HuH-7.5 (cell line): Measurements from ENCODE around the gene H6PD.

Experiments
- DNase-seq: peaks from one replicate; pipeline ENCODE4 v3.0.0; 2011; ENCODE audit warnings: low spot score

The H6PD gene

DNA sequence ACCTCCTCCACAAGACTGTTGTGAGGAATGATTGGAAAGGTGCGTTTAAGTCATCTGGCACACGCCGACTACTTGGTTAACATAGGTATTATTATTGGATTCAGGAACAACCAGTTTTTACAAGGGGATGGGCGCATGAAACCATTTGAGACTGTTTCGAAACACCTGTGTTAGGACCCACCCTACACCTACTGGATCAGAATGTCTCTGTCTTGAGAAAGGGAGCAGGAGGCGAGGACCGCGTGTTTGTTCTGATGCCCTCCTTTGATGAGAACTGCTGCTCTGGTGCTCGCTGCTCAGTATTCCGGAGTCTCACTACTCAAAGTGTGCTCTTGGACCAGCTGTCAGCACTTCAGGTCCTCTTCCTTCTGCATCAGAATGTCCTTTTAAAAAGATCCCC lies 7.3 kb downstream of the H6PD start:
- DNase-seq: no peak

DNA sequence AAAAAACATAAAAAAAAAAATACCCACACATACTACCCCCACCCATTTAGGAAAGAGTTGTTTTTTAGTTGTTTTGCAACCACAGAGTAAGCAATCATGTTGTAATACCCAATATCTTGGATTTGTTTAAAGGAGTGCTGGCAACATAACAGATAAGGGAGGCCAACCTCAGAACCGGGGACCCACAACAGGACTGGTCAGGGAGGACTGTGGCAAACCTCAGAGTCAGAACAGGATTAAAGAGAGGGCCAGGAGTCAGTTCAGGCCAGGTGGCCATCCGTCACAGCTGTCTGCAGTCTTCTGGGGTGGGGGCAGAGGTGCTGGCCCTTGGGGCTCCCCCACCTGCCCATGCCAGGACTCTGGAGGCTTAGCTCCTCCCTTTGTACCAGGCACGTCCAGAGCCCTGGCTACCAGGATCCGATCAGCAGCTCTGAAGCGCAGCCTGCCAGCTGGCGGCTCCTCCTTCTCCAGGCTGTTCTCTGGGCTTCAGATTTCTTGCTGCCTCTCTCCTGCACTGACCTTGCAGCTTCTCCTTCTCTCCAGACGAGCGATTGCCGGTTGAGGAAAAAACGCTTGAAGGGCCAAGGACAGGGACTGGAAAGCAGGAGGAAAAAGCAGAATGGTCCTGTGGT lies 7.9 kb downstream of the H6PD start:
- peak; percentile 73 for DNase-seq

DNA sequence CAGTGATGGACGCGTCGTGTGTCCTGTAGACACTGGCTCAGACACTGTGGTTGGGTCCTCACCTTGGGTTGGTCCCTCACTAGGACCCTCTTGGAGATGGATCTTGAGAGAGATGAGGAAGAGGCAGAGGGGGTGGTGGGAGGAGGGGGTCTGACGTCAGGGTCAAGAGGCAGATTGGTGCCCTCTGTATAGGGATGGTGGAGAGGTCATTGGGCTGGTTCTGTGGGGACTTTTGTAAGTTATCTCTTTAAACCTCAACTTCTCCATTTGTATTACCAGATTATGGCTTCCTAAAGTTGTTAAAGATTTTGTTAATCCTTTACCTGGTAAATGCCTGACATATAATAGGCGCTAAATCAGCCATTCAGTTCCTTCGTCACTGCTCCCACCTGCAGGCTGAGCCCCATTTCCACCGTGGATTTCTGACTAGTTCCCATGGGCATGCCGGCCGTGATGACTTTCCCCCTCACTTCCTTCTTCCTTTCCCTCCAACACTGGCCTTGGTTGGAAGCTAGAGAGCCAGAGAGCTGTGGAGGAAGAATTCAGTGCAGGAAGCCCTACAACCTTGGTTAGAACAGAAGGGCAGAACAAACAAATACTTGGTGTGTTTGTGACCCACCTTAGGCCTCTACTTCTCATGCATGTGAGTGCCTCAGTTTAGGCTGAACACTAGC lies 8.6 kb downstream of the H6PD start:
- no peak for DNase-seq

DNA sequence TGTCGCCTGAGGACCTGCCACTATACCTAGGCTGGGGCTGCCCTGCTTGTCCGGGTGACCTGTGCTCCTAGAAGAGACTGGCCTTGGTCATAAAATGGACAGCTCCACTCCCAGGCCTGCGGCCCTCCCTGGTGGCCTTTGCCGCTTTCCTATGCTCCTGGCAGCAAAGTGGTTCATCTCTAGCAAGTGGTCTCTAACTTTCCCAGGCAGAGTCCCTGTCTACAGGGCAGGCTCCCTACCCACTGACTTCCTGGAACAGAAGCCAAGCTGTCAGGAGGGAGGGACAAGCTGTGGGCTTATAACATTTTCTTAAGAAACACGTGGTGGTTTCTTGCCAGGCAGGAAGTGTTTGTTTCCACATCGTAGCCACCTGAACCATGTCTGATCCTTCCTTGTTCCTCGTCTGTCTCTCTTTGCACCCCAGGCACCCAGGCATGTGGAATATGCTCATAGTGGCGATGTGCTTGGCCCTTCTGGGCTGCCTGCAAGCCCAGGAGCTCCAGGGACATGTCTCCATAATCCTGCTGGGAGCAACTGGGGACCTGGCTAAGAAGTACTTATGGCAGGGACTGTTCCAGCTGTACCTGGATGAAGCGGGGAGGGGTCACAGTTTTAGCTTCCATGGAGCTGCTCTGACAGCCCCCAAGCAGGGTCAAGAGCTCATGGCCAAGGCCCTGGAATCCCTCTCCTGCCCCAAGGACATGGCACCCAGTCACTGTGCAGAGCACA lies 10.1 kb downstream of the H6PD start:
- no peak for DNase-seq

DNA sequence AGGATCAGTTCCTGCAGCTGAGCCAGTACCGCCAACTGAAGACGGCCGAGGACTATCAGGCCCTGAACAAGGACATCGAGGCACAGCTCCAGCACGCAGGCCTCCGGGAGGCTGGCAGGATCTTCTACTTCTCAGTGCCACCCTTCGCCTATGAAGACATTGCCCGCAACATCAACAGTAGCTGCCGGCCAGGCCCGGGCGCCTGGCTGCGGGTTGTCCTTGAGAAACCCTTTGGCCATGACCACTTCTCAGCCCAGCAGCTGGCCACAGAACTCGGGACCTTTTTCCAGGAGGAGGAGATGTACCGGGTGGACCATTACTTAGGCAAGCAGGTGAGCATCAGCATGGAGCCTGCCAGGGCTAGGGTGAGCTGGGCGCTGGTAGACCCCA lies 10.7 kb downstream of the H6PD start:
- no peak for DNase-seq

DNA sequence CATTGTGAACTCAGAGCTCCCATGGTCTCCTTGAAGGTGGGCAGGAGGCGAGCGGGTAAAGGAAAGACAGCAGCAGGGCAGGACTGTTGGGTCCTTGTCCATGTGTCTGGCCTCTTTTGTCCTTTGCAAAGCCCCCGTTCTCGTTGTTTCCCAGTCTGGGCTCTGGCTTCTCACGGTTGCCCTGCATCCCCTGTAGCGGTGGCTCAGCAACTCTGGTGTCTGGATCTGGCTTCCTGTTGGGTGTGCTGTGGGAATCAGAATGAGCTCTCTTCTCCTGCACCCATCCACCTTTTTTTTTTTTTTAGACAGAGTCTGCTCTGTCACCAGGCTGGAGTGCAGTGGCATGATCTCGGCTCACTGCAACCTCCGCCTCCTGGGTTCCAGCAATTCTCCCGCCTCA lies 11.1 kb downstream of the H6PD start:
- DNase-seq: no peak

DNA sequence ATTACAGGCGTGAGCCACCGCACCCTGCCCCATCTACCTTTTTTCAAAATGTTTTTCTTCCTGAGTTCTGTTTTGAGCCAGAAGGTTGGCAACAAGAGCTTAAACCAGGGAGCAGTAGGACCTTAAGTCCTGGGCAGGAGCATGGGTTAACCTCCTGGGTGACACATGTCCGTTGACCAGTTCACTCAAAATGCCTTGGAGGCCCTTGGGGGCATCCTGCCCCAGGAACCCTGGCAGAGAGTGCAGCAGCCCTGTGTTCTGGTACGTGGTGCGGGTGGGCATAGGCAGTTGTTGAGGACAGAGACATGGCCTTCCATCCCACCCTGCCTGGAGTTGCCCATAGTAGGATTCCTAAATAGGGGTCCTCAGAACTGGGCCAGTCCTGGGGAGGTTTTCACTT lies 11.6 kb downstream of the H6PD start:
- no peak for DNase-seq

DNA sequence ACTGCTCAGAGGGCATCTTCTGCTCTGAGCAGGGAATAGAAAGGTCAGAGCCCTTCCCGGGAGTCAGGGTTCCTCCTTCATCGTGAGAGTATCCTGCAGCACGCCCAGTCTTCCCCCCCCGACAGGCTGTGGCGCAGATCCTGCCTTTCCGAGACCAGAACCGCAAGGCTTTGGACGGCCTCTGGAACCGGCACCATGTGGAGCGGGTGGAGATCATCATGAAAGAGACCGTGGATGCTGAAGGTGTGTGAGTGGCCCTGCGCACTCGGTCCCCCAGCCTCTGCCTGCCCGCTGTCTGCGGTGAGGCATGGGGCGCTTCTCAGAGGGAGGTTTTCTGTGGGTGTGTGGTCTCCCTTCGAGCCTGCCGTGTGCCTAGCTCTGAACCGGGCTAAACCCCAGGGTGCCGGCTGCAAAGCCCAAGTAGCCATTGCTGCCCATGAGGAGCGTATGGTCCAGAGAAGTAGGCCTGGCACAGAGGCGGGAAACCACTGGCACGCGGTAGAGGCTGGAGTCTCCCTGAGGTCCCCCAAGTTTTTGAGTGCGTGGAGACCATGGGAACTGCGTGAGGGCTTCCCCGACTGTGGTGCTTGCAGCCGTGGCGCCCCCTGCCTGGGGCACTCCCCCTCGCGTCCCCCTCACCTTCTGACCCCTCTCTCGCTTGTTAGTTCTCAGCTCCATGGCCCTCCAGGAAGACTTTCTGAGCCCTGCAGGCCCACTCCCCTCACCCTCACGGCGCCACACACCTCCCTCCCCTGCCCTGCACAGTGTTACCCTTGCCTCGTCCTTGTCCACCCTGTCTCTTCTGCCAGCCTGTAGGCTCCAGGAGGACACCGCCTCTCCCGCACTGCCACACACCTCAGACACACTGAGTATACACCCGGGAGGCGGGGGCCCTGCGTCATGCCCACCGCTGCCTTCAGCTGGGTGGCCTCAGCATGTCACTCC lies 12.5 kb downstream of the H6PD start:
- no peak for DNase-seq

DNA sequence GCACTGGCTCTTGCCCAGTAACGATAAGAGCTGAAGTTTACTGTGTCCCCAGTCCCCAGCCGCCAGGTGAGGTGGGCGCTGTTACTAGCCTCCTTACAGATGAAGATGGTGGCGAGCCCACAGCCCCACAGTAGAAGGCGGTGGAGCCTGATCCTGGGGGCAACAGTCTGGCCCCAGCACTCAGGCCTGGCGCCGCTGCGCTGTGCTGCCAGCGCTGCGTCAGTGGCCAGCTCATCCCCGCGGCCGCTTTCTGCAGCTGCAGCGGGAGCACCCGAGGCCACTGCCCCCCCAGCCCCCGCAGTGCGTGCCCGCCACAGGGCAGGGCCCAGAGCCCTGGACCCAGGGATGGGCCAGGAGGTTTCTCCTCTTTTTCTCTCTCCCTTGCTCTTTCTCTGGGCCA lies 13.3 kb downstream of the H6PD start:
- no peak for DNase-seq

DNA sequence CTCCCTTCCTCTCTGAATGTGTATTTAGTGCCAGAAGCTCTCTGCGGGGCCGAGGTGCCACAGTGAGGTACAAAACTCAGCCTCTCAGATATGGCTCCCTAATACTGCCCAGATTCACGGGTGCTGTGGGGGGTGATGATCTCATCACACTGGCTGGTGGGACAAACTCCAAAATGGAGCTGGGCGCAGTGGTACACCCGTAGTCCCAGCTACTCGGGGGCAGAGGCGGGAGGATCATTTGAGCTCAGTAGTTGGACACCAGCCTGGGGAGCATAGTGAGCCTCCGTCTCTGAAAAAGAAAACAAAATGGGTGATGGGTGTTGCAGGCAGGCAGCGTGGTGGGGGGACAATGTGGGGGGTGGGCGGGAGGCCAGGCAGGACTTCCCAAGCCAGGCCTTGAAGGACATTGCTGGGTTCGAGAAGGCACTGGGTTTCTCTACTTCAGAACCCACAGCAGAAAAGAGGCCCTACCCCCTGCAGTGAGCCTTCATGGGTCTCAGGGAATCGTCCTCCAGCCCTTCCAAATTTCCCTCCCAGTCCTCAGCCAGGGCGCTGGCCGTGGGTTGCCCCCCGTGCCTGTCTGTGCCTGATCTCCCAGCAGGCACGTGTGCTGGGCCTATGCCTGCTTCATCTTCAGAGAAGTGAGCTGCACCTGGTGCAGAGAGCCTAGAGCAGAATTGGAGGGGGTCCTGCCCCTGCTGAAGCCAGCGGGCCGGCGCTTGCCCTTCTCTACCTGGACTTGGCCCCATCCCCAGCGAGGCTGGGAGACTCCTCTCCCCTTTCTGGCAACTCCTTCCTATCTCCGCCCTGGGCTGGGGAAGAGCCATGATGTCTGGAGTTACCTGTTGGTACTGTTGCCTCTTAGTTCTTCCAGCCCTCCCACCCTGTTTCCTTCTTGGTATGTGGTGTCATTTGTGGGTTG lies 14.0 kb downstream of the H6PD start:
- DNase-seq: no peak

DNA sequence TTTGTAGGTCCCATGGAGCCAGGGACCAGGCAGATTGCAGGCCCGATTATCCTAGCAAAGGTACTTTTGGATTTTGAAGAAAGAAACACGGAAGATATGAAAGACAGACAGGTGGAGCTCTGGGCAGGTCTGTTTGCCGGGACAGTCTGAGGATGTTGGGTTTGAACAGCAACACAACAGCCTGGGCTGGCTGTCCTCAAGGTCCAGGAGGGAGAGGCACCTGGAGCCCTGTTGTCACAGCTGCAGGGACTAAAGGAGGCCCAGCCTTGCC lies 14.6 kb downstream of the H6PD start:
- no peak for DNase-seq

DNA sequence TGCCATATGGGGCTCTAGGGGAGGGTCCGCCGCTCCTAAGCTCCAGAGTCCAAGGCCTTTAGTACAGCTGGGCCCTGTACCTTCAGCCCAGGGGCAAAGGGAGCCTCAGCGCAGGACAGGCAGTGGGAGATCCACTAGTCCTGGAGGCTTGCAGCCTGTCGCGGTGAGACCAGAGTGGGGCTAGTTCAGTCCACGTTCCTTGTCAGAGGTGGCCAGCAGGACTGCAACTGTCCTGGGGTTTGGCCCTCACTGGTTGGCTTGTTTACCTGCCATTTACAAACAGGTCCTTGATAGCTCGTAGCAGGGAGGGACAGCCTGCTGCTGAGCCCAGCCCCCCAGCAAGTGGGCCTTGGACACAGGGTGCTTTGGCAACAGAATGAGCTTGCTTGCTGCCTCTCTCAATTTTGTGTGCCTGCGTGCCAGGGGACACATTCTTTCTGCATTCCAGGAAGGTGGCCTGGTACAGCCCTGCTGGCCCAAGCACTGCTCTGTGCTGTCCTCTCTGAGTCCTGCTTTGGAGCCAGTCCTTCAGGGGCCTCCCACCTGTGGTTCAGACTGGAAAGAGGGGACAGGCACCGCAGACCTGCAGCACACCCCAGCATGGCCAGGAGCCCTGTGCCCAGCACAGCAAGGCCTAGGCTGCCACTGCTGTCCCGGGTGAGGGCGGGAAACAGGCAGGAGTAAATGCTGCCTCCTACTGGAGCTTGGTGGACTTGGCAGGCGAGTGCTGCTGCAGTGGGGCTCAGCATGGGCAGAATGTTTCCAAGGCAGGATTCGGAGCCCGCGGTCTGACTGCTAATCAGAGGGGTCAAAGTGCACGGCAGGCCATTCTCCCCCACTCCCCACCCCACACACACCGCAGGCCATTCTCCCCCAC lies 15.2 kb downstream of the H6PD start:
- DNase-seq: peak; percentile 83

DNA sequence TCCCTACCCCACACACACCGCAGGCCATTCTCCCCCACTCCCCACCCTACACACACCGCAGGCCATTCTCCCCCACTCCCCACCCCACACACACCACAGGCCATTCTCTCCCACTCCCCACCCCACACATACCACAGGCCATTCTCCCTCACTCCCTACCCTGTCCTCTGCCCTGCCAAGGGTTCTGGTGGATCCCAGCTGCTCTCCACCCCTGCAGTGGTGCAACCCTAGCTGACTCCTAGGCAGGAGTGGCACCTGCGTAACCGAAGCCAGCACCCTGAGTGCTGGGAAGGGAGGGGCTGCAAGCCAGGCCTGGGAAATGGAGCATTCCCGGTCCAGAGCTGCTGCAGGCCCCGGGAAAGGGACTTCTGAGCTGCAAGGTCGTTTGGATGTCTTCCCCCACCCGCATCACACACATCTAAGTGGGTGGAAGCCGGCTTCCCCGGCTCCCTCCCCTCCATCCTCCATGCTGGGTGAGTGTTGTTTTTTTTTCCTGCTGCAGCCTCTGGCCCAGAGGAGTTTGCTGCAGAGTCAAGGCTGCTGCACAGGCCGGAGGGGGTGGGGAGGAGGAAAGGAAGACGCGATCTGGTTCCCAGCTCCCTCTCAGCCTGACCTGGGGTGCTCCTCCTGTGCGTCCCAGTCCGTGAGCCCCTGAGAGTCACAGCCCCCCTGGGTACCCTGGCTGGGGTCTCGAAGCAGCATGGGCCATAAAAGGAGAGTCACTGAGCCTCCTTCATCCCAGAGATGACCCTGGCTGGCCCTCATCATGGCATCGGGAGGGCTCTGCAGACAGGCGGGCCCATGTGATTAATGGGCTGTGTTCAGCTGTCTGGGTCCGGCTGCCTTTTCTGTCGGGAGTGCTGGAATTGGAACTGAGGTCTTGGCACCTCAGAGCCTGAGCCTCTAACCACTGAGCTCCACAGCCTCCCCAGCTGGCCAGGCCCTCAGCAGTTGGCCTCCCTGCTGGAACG lies 16.1 kb downstream of the H6PD start:
- no peak for DNase-seq

DNA sequence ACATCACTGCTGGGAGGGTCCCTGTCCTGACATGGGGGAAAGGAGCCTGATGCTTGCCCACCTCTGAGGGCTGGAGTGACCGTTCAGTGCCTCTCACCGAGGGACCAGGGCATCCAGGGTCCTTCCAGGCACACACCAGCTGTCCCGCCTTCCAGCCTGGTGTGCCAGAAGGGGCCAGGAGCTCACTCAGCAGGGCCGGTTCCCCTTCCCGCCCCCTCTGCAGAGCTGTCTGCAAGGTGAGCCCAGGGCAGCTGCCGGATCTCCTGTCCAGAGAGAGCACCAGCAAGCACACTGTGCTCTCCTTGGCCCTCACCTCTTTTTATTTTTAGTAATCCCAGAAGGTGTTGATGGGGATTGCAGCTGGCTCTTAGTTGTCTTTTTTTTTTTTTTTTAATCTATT lies 16.9 kb downstream of the H6PD start:
- no peak for DNase-seq

DNA sequence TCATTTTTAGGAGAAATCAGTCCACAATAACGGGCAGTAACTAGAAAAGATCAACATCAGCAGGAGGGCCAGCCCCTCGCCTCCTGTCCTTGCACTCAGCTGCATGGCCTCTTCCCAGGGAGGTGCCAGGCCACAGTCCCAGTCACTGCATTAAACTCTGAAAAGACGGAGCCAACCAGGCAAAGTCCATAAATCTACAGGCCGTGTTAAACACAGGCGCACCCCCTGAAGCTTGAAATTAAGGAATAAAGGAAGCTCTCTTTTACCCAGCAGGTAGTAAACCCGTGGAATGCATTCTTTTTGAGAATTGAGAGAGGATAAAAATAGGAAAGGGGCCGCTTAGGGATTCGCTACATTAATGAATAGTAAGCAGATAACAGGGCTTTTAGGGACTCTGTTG lies 18.4 kb downstream of the H6PD start:
- DNase-seq: no peak

DNA sequence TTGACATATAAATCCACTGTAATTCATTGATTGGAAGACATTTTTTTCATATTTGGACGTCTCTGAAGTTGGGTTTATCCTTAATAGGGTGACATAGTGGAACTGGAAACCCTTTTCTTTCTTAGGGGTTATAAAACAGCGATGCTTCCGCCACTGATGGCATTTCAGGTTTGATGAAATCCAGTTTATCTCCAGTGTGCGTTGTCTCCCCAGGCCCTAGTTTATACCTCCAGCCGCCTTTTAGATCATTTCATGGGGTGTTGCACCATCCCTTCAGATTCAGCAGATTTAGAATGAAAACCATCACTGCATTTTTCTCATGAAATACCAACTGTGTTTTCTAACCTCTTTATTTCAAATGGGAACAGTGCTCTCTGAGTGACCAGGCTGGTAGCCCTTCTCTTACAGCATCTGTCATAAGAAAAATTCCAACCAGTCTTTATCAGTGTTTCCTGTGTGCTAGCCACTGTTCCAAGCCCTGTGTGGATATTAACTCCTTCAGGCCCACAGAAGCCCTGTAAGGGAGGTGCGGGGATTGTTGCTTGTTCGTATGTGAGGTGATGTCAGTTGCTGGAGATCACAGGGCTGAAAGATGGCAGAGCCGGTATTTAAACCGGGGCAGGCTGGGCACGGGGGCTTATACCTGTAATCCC lies 19.0 kb downstream of the H6PD start:
- no peak for DNase-seq

DNA sequence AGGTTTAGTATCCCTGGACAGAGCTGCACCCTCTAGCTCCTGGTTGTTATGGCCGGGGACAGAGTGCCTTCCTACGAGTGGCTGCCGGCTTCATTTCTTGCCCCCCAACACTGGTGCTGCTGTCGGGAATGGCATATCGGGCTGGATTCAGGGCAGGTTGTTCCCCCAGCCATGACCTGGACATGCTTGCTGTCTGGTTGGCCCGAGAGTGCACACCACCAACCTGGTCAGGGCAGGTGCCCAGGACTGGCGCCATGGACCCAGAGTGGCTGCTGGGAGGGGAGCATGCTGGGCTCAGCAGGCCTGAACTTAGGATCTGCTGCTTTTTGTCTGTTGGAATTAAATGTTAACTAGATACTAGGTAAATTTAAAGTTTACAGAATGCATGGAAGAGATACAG lies 21.8 kb downstream of the H6PD start:
- no peak for DNase-seq

DNA sequence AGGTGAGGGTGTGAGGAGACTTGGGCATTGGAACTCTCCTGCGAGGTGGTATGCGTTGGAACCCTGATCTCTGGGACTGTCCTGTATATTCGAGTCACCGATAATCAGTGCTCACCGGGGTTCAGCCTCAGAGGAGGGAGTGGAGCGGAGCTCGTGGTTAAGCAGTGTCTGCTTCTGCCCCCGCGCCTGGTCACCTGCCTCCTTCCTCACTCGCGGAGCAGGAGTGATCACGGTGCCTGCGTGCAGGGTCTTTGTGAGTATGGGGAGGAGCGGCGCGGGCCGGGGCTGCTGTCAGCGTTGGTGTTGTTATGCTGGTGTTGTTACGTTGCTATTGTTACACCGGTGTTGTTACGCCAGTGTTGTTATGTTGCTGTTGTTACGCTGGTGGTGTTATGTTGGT lies 23.3 kb downstream of the H6PD start:
- no peak for DNase-seq

DNA sequence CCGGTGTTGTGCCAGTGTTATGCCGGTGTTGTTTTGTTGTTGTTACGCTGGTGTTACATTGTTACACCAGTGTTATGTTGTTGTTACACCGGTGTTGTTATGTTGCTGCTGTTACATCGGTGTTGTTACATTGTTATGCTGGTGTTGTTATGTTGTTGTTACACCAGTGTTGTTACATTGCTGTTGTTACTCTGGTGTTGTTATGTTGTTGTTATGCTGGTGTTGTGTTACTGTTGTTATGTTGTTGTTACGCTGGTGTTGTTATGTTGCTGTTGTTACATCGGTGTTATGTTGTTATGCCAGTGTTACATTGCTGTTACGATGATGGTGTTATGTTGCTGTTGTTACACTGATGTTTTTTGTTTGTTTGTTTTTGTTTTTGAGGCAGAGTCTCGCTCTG lies 24.1 kb downstream of the H6PD start:
- no peak for DNase-seq
